ENCODE results near the gene NEURL1B.

- TF ChIP-seq ZBTB33 (IDR thresholded peaks at IDR 0.05; ENCODE audit: borderline replicate concordance, low read depth) (no peak), PBX3 (IDR thresholded peaks at IDR 0.05) (no peak), NFIC (IDR thresholded peaks at IDR 0.05; ENCODE audit: borderline replicate concordance) (no peak), CTCF (IDR thresholded peaks at IDR 0.05) (no peak)
Observed at GRCh38 chr5:172591636-172592035, 49.4 kb upstream of the NEURL1B start.
